HAP-1 (cell line): ENCODE measurements around the gene PITRM1.
A peak's percentile ranks its signal among the peaks of the same experiment; 100 is the strongest.
"Not testable (repeated sequence)": the region's sequence is repeated elsewhere in the genome, so short reads cannot be mapped to it uniquely, and the experiment has no call there.

ENCODE experiments used
- DNase-seq, 2 experiments: peaks; one replicate each; pipeline ENCODE4 v3.0.0-alpha.2; 2016 to 2020; ENCODE audit warnings: low spot score in 2 of 2
- H3K27me3 ChIP-seq: fragments of 250-450 bp; sonication (Bioruptor Pico); 2 replicates; pipeline ENCODE4 v1.5.1; 2020; ENCODE audit warnings: low read depth, mild to moderate bottlenecking, moderate library complexity
- H3K36me3 ChIP-seq: fragments of 250-450 bp; sonication (Bioruptor Pico); replicated peaks from 2 replicates; pipeline ENCODE4 v1.5.1; 2020; ENCODE audit warnings: mild to moderate bottlenecking
- H3K4me1 ChIP-seq: fragments of 250-450 bp; sonication (Bioruptor Pico); 2 replicates; pipeline ENCODE4 v1.5.1; 2020; ENCODE audit warnings: mild to moderate bottlenecking
- H3K4me3 ChIP-seq: fragments of 250-450 bp; sonication (Bioruptor Pico); 2 replicates; pipeline ENCODE4 v1.5.1; 2020; ENCODE audit warnings: mild to moderate bottlenecking, moderate library complexity
- H3K9me3 ChIP-seq: fragments of 250-450 bp; sonication (Bioruptor Pico); 2 replicates; pipeline ENCODE4 v1.5.1; 2020; ENCODE audit warnings: mild to moderate bottlenecking, moderate library complexity
- in situ Hi-C: fragments of 300-500 bp; cut with MboI; formaldehyde crosslinking; loops from 3 replicates; pipeline ENCODE4 v1.14.3; 2020; ENCODE audit warnings: low sequenced_read_pairs, inconsistent platforms, mixed read lengths

PITRM1 gene

GRCh38 chr10:3172446-3173170 lies at the start of gene PITRM1:
Gene PITRM1 (minus strand): TSS chr10:3172782. CDS start chr10:3172772, 10 bp downstream.
- H3K27me3 ChIP-seq: peaks cover 26% of the 10 kb centered on the region
- peaks cover 25% of the 10 kb centered on the region for H3K36me3 ChIP-seq
- in situ Hi-C loops: no loop called here
- peaks cover 4% of the 10 kb centered on the region; the same call in 1 of the 2 replicates for H3K4me1 ChIP-seq
- H3K9me3 ChIP-seq: no peaks in the 10 kb centered on the region
- peak within 1 kb of the TSS; percentile 86 for H3K4me3 ChIP-seq
- peak; percentile 96 to 99 for DNase-seq

DNA sequence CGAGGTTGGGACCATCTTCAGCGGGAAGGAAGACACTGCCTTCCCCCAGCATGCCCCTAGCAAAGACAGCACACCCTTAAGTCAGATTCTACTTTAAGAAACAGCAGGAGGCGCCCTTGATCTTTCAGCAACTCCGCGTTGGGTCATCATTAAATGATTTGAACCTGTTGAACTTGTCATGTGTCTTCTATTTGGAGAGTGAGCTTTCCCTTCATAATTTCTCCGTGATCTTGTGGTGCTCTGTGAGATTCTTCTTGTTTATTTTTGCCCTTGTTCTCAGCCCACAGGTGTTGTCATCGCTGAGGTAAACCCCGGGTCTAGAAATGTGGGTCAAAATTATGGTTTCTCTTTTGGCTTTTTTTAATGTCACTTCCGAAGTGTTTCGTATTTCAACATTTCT lies 49.5 kb upstream of the PITRM1 start:
- H3K9me3 ChIP-seq: no peaks in the 10 kb centered on the region
- H3K4me1 ChIP-seq: no peaks in the 10 kb centered on the region
- in situ Hi-C loops: loop anchor here (25.0 kb wide), 2 partner anchors 1440 to 1540 kb away; no protein-coding TSS in a partner anchor
- no peak for DNase-seq
- no peaks in the 10 kb centered on the region for H3K27me3 ChIP-seq
- H3K36me3 ChIP-seq: no peaks in the 10 kb centered on the region
- H3K4me3 ChIP-seq: no peak overlapping the region

- H3K9me3 ChIP-seq, H3K36me3 ChIP-seq, DNase-seq, H3K27me3 ChIP-seq, H3K4me1 ChIP-seq, H3K4me3 ChIP-seq: not testable (repeated sequence)
- in situ Hi-C loops: loop anchor here (25.0 kb wide), 2 partner anchors 1441 to 1541 kb away; no protein-coding TSS in a partner anchor
Measured at GRCh38 chr10:3221601-3222000, 49.0 kb upstream of the PITRM1 start.

GRCh38 chr10:3220853-3221252 lies 48.3 kb upstream of the PITRM1 start:
- H3K4me3 ChIP-seq: no peak overlapping the region
- no peaks in the 10 kb centered on the region for H3K27me3 ChIP-seq
- no peaks in the 10 kb centered on the region for H3K9me3 ChIP-seq
- H3K4me1 ChIP-seq: no peaks in the 10 kb centered on the region
- DNase-seq: no peak
- no peaks in the 10 kb centered on the region for H3K36me3 ChIP-seq
- in situ Hi-C loops: loop anchor here (25.0 kb wide), 2 partner anchors 1441 to 1541 kb away; no protein-coding TSS in a partner anchor

DNA sequence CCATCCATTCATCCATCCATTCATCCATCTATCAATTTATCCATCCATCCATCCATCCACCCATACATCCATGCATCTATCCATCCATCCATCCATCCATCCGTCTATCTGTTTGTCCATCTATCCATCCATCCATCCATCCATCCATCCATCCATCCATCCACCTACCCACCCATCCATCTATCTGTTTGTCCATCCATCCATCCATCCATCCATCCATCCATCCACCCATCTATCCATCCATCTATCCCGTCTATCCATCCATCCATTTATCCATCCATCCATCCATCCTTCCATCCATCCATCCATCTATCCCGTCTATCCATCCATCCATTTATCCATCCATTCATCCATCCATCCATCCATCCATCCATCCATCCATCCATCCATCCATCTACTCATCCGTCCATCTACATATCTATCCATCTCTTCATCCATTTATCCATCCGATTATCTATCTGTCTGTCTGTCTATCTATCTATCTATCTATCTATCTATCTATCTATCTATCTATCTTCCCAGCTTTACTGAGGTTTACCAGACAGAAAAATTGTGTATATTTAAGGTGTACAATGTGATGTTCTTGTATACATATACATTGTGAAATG lies 46.5 kb upstream of the PITRM1 start:
- not testable (repeated sequence) for H3K27me3 ChIP-seq, DNase-seq, H3K9me3 ChIP-seq, H3K4me3 ChIP-seq, H3K4me1 ChIP-seq, H3K36me3 ChIP-seq
- in situ Hi-C loops: loop anchor here (25.0 kb wide), 2 partner anchors 1443 to 1543 kb away; no protein-coding TSS in a partner anchor

DNA sequence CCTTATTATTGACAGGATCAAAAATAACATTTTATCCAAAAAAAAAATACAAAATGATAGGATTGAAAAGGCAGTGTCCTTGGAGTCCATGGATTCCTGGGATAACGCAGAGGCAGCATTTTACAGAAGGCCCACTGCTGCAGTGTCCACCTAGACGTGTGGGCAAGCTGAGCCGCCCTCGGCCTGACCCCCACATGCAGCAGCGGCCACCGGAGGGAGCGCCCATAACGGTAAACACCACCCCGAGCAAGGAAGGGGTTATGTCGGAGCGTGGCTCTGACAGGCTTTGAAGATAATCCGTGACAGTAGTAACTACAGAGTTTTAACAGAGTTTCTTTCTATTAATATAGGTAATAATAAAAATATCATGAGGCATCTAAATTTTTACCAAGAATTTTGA lies 45.3 kb upstream of the PITRM1 start:
- in situ Hi-C loops: loop anchor here (25.0 kb wide), 2 partner anchors 1444 to 1544 kb away; no protein-coding TSS in a partner anchor
- Histone ChIP-seq H3K27me3 (no peaks in the 10 kb centered on the region), H3K36me3 (no peaks in the 10 kb centered on the region), H3K4me3 (no peak overlapping the region), H3K9me3 (no peaks in the 10 kb centered on the region), H3K4me1 (no peaks in the 10 kb centered on the region)
- no peak for DNase-seq

DNA sequence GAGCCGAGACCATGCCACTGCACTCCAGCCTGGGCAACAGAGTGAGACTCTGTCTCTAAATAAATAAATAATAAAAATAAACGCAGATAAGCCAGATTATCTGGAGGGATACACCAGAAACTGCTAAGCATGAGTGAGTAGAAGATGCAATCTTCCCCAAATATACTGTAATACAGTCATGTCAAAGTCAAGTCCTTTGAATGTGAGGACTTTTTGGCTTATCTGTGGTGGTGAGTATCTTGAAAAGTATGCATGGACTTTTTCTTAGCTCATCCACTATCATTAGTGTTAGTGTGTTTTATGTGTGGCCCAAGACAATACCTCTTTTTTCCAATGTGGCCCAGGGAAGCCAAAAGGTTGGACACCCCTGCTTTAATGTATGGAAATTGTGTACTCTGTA lies 44.7 kb upstream of the PITRM1 start:
- in situ Hi-C loops: loop anchor here (25.0 kb wide), 2 partner anchors 1445 to 1545 kb away; no protein-coding TSS in a partner anchor
- H3K4me3 ChIP-seq: no peak overlapping the region
- H3K9me3 ChIP-seq: no peaks in the 10 kb centered on the region
- H3K4me1 ChIP-seq: no peaks in the 10 kb centered on the region
- no peak for DNase-seq
- no peaks in the 10 kb centered on the region for H3K36me3 ChIP-seq
- no peaks in the 10 kb centered on the region for H3K27me3 ChIP-seq

GRCh38 chr10:3215153-3215775 lies 42.7 kb upstream of the PITRM1 start:
- Histone ChIP-seq H3K36me3 (no peaks in the 10 kb centered on the region), H3K9me3 (no peaks in the 10 kb centered on the region), H3K27me3 (no peaks in the 10 kb centered on the region), H3K4me3 (no peak overlapping the region), H3K4me1 (no peaks in the 10 kb centered on the region)
- no peak for DNase-seq
- in situ Hi-C loops: loop anchor here (25.0 kb wide), 2 partner anchors 1447 to 1547 kb away; no protein-coding TSS in a partner anchor

DNA sequence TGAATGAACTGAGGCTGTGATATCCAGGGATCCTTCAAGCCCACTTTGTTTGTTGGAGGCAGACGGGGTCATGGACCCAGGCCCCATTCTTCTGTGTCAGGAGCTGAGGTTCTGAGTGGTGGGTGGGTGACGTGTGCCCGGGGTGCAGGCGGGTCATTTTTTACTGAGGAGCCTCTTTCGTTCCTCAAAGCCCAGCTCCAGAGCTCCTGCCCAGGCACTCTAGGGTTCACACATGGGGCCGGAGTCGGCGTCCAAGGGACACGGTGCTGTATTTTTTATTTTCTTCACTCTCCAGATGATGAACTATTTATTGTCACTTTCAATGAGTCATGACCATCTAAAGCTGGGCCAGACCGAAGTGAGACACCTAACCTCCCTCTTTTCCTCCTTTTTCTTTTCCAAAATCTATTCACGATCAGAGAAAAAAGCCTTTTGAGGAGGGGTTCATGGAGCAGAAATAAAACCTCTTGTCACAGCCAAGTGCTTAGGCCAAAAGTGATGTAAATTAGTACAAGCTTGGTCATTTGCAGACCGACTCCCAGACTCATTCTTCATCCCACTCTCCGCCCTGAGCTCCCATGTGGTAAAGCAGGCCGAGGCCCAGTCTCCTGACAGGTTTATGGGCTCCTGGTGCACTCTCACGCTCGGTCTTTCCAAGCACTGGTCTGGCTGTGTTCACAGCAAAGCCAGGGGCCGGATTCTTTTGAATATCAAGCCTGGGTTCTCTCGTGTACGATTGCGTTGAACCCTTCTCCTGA lies 41.4 kb upstream of the PITRM1 start:
- DNase-seq: no peak
- no peaks in the 10 kb centered on the region for H3K36me3 ChIP-seq
- no peaks in the 10 kb centered on the region for H3K27me3 ChIP-seq
- H3K4me1 ChIP-seq: no peaks in the 10 kb centered on the region
- H3K9me3 ChIP-seq: no peaks in the 10 kb centered on the region
- H3K4me3 ChIP-seq: no peak overlapping the region
- in situ Hi-C loops: loop anchor here (25.0 kb wide), 2 partner anchors 1448 to 1548 kb away; no protein-coding TSS in a partner anchor

- H3K9me3 ChIP-seq: no peaks in the 10 kb centered on the region
- DNase-seq: no peak
- H3K27me3 ChIP-seq: no peaks in the 10 kb centered on the region
- H3K4me3 ChIP-seq: no peak overlapping the region
- no peaks in the 10 kb centered on the region for H3K36me3 ChIP-seq
- no peaks in the 10 kb centered on the region for H3K4me1 ChIP-seq
- in situ Hi-C loops: loop anchor here (25.0 kb wide), 2 partner anchors 1449 to 1549 kb away; no protein-coding TSS in a partner anchor
Measured at GRCh38 chr10:3213208-3213607, 40.6 kb upstream of the PITRM1 start.

GRCh38 chr10:3210251-3210877 lies 37.8 kb upstream of the PITRM1 start:
- in situ Hi-C loops: loop anchor here (25.0 kb wide), 2 partner anchors 1452 to 1552 kb away; no protein-coding TSS in a partner anchor
- no peak for DNase-seq
- Histone ChIP-seq H3K36me3 (no peaks in the 10 kb centered on the region), H3K4me3 (no peak overlapping the region), H3K4me1 (no peaks in the 10 kb centered on the region), H3K9me3 (no peaks in the 10 kb centered on the region), H3K27me3 (peaks cover 6% of the 10 kb centered on the region; the same call in 1 of the 2 replicates)

GRCh38 chr10:3208481-3209406 lies 36.2 kb upstream of the PITRM1 start:
- Histone ChIP-seq H3K4me1 (no peaks in the 10 kb centered on the region), H3K27me3 (peaks cover 9% of the 10 kb centered on the region; the same call in 1 of the 2 replicates), H3K4me3 (no peak overlapping the region), H3K9me3 (no peaks in the 10 kb centered on the region), H3K36me3 (no peaks in the 10 kb centered on the region)
- in situ Hi-C loops: loop anchor here (25.0 kb wide), 2 partner anchors 1454 to 1554 kb away; no protein-coding TSS in a partner anchor
- no peak for DNase-seq
